ENCODE measurements around the gene MNT.
A peak's percentile ranks its signal among the peaks of the same experiment; 100 is the strongest.
"Not testable (repeated sequence)": the region's sequence is repeated elsewhere in the genome, so short reads cannot be mapped to it uniquely, and the experiment has no call there.

The MNT gene, protein sequence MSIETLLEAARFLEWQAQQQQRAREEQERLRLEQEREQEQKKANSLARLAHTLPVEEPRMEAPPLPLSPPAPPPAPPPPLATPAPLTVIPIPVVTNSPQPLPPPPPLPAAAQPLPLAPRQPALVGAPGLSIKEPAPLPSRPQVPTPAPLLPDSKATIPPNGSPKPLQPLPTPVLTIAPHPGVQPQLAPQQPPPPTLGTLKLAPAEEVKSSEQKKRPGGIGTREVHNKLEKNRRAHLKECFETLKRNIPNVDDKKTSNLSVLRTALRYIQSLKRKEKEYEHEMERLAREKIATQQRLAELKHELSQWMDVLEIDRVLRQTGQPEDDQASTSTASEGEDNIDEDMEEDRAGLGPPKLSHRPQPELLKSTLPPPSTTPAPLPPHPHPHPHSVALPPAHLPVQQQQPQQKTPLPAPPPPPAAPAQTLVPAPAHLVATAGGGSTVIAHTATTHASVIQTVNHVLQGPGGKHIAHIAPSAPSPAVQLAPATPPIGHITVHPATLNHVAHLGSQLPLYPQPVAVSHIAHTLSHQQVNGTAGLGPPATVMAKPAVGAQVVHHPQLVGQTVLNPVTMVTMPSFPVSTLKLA

DNA sequence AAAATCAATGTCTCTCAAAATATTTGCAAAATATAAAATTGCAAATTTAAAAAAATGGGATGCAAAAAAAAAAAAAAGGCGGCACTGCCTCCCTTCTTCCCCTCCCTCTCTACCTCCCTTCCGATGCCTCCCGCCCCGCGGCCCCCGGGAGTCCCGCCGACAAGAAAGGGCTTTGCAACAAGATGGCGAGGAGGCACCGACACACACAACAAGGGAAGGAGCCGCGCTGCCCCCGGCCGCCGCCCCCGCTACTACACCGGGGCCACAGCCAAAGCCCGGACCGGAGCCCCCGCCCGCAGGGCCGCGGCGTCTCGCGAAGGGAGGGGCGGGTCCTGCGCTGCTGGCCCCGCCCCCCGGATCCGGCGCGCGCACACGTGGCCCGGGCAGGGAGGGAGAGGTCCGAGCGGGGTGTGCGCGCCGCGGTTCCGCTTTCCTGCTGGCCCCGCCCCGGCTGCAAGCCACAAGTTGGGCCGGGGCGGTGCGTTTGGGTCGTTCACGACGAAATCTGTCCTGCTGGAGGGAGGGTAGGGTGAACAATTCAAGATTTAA, at the start of gene MNT:
TSS of gene MNT (minus strand) at position 184 of the 549 bp plus-strand sequence. CDS start 348 bp downstream, outside the sequence.
- H3K9me3 Mint-ChIP-seq, result no peaks in the 10 kb centered on the region
- no peaks in the 10 kb centered on the region for H3K36me3 Mint-ChIP-seq (ENCODE audit: low read depth)
- peak within 1 kb of the TSS; percentile 97 for H3K27ac Mint-ChIP-seq
- ATAC-seq, result peak; percentile 27
- no peaks in the 10 kb centered on the region for H3K27me3 Mint-ChIP-seq
- DNase-seq, result peak; percentile 94
- peak within 1 kb of the TSS; percentile 96 for H3K4me3 Mint-ChIP-seq
- H3K4me1 Mint-ChIP-seq, result peaks cover 57% of the 10 kb centered on the region

DNA sequence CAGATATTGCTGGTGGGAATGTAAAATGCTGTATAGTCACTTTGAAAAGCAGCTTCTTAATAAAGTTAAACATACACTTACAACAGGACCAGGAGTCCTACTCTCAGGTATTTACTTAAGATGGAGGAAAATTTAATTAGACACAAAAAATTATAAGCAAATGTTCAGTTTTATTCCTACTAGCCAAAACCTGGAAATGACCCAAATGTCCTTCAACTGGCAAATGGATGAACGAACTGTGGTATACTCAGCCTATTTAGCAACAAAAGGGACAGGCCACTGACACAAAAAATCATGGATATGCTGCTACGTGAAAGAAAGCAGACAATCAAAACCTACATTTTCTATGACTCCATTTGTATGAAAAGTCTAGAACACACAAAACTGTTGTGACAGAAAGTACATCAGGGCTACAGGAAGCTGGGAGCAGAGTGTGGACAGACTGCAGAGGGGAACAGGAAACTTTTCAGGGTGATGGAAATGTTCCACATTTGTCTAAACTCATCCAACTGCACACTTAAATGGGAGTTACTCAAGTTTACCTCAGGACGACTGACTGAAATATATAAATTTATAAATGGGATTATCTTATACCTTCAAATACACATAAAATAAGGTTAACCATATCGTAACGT, 49.3 kb upstream of the MNT start:
- Mint-ChIP-seq H3K27ac (no peak overlapping the region), H3K9me3 (no peaks in the 10 kb centered on the region), H3K4me1 (peaks cover 12% of the 10 kb centered on the region), H3K36me3 (ENCODE audit: low read depth) (peaks cover 17% of the 10 kb centered on the region), H3K4me3 (no peak overlapping the region), H3K27me3 (no peaks in the 10 kb centered on the region)
- no peak for ATAC-seq
- no peak for DNase-seq

DNA sequence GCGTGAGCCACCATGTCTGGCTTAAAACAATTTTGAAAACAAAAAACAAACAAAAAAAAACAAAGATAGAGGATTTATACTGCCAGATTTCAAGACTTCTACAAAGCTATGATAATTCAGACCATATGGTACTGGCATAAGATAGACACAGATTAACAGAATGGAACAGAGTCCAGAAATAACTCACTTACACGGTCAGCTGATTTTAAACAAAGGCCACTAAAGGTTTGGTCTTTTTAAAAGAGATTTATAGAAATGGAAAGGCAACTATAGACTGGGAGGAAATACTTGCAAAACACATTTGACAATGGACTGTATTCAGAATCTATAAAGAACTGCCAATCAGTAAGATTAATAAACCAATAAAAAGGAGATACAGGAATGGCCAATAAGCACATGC, 48.6 kb upstream of the MNT start:
- Mint-ChIP-seq H3K4me3 (no peak overlapping the region), H3K9me3 (no peaks in the 10 kb centered on the region), H3K36me3 (ENCODE audit: low read depth) (peaks cover 20% of the 10 kb centered on the region), H3K27me3 (no peaks in the 10 kb centered on the region), H3K4me1 (peaks cover 12% of the 10 kb centered on the region), H3K27ac (no peak overlapping the region)
- ATAC-seq, result no peak
- no peak for DNase-seq

DNA sequence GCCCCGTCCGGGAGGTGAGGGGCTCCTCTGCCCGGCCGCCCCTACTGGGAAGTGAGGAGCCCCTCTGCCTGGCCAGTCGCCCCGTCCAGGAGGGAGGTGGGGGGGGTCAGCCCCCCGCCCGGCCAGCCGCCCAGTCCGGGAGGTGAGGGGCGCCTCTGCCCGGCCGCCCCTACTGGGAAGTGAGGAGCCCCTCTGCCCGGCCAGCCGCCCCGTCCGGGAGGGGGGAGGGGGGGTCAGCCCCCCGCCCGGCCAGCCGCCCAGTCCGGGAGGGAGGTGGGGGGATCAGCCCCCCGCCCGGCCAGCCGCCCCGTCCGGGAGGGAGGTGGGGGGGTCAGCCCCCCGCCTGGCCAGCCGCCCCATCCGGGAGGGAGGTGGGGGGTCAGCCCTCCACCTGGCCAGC, 46.6 kb upstream of the MNT start:
- H3K9me3 Mint-ChIP-seq, H3K4me1 Mint-ChIP-seq, H3K27ac Mint-ChIP-seq, H3K4me3 Mint-ChIP-seq, ATAC-seq, H3K27me3 Mint-ChIP-seq, DNase-seq: not testable (repeated sequence)
- peaks cover 17% of the 10 kb centered on the region for H3K36me3 Mint-ChIP-seq (ENCODE audit: low read depth)

DNA sequence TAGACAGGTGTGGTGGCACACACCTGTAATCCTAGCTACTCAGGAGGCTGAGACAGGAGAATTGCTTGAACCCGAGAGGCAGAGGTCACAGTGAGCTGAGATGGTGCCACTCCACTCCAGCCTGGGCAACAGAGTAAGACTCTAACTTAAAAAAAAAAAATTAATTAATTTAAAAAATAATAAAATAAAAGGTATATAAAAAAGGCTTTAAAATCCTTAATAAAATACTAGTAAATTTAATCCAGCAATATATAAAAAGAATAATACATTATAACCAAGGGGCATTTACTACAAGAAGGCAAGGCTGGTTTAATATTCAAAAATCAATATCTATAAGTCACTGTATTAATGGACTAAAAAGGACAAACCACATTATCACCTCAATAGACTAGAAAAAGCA, 44.8 kb upstream of the MNT start:
- H3K36me3 Mint-ChIP-seq (ENCODE audit: low read depth), result peaks cover 23% of the 10 kb centered on the region
- no peak for ATAC-seq

DNA sequence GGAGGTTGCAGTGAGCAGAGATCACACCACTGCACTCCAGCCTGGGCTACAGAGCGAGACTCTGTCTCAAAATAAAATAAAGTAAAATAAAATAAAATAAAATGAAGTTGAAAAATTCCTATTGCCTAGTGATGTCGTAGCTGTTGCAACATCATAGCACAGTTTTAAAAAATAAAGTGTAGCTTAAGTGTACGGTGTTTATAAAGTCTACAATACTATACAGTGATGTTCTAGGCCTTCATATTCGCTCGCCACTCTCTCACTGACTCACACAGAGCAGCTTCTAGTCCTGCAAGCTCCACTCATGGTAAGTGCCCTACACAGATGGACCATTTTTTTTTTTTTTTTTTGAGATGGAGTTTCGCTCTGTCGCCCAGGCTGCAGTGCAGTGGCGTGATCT, 43.5 kb upstream of the MNT start:
- DNase-seq, result no peak
- H3K4me1 Mint-ChIP-seq, result no peaks in the 10 kb centered on the region
- no peak overlapping the region for H3K4me3 Mint-ChIP-seq
- H3K27me3 Mint-ChIP-seq, result no peaks in the 10 kb centered on the region
- H3K27ac Mint-ChIP-seq, result no peak overlapping the region
- no peaks in the 10 kb centered on the region for H3K9me3 Mint-ChIP-seq
- no peak for ATAC-seq
- peaks cover 24% of the 10 kb centered on the region for H3K36me3 Mint-ChIP-seq (ENCODE audit: low read depth)

More for the DNA sequence above, 44.8 kb upstream of the MNT start:
- H3K4me1 Mint-ChIP-seq, result no peaks in the 10 kb centered on the region
- no peaks in the 10 kb centered on the region for H3K27me3 Mint-ChIP-seq
- no peak overlapping the region for H3K27ac Mint-ChIP-seq
- no peak for DNase-seq
- H3K9me3 Mint-ChIP-seq, result no peaks in the 10 kb centered on the region
- no peak overlapping the region for H3K4me3 Mint-ChIP-seq

DNA sequence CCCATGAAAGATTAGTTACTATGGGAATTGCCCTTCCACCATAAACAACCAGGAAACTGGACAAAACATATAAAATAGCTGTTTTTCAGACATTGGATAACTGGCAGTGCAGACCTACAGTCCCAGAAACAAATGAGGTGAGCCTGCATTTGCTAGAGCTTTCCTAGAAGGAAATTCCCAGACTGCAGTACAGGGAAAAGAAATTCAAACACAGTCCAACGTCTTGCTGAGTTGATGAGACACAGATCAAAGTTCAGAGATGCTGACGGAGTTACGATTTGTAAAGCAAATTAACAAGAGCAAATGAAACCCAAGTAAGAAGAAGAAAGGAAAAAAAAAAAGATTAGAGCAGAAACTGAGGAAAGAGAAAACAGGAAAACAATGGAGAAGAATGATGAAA, 41.3 kb upstream of the MNT start:
- Mint-ChIP-seq H3K9me3 (no peaks in the 10 kb centered on the region), H3K4me3 (no peak overlapping the region), H3K27me3 (no peaks in the 10 kb centered on the region), H3K4me1 (no peaks in the 10 kb centered on the region), H3K36me3 (ENCODE audit: low read depth) (peaks cover 36% of the 10 kb centered on the region), H3K27ac (no peak overlapping the region)
- ATAC-seq (no peak), DNase-seq (no peak)

DNA sequence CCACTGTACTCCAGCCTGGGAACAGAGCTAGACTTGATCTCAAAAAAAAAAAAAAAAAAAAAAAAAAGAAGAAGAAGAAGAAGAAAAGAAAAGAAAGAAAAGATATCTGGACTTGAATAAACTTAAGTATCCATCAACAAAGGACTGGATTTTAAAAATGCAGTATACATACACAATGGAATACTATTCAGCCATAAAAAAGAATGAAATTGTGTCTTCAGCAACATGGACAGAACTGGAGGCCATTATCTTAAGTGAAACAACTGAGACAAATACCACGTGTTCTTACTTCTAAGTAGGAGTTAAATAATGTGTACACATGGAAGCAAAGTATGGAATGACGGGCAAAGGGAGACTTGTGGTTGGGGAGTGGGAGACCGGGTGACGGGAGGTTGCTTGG, 40.1 kb upstream of the MNT start:
- H3K27me3 Mint-ChIP-seq, result no peaks in the 10 kb centered on the region
- H3K4me1 Mint-ChIP-seq, result no peaks in the 10 kb centered on the region
- no peak for ATAC-seq
- no peak overlapping the region for H3K4me3 Mint-ChIP-seq
- peaks cover 36% of the 10 kb centered on the region for H3K36me3 Mint-ChIP-seq (ENCODE audit: low read depth)
- H3K27ac Mint-ChIP-seq, result no peak overlapping the region
- DNase-seq, result no peak
- H3K9me3 Mint-ChIP-seq, result no peaks in the 10 kb centered on the region

DNA sequence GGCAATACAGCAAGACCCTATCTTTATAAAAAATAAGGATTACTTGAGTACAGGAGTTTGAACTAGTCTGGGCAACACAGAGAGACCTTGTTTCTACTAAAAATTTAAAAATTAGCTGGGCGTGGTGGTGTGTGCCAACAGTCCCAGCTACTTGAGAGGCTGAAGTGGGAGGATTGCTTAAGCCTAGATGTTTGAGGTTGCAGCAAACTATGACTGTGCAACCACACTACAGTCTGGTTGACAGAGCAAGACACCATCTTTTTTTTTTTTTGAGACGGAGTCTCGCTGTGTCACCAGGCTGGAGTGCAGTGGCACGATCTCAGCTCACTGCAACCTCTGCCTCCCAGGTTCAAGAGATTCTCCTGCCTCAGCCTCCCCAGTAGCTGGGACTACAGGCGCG, 39.1 kb upstream of the MNT start:
- not testable (repeated sequence) for H3K4me1 Mint-ChIP-seq, H3K9me3 Mint-ChIP-seq, H3K27me3 Mint-ChIP-seq, H3K4me3 Mint-ChIP-seq, ATAC-seq, H3K27ac Mint-ChIP-seq, DNase-seq
- peaks cover 32% of the 10 kb centered on the region for H3K36me3 Mint-ChIP-seq (ENCODE audit: low read depth)

DNA sequence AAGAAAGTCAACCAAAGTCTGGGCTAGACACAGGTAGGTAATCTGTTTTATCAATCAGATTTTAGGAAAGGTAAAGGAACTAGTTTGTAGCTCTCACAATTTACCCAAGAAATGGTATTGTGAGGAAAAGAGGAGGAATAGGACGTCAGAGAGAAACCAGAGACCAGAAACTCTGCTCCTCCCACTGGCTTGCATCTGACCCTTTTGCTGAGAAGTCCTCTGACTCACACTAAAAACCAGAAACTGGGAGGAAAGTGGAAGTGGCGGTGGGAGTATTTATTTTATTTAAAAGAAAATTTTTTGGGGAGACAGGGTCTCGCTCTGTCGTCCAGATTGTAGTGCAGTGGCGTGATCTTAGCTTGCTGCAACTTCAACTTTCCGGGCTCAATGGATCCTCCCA, 38.0 kb upstream of the MNT start:
- H3K4me3 Mint-ChIP-seq, result no peak overlapping the region
- no peak for DNase-seq
- no peak overlapping the region for H3K27ac Mint-ChIP-seq
- H3K4me1 Mint-ChIP-seq, result no peaks in the 10 kb centered on the region
- no peak for ATAC-seq
- H3K36me3 Mint-ChIP-seq (ENCODE audit: low read depth), result peaks cover 35% of the 10 kb centered on the region
- H3K9me3 Mint-ChIP-seq, result no peaks in the 10 kb centered on the region
- H3K27me3 Mint-ChIP-seq, result no peaks in the 10 kb centered on the region

DNA sequence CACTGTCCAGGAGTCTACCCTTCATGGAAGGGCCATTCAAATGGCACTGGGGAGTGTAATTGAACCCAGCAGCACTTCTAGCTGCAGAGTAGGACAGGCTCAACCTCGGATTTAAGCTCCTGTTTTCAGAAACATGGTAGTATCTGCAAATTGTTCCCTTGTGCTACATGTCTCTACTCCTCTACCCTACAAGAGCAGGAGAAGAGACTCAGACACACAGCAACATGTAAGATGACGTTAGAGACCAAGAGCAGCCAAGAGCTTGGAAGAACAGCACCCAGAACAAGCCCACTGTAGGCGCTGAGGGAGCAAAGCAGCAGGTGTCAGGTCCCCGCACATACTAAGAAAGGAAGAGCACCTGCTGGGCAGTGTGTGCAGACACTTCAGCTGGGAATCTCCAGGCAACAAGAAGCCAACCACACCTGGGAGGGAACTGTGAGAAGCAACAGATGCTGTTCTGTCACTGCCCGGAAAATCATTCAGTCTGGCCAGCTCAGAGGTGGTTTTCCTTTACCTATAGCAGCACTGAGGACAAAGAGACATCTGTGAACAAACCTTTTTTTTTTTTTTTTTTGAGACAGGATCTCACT, 35.6 kb upstream of the MNT start:
- Mint-ChIP-seq H3K9me3 (no peaks in the 10 kb centered on the region), H3K27ac (no peak overlapping the region), H3K36me3 (ENCODE audit: low read depth) (peaks cover 38% of the 10 kb centered on the region), H3K4me1 (no peaks in the 10 kb centered on the region), H3K27me3 (no peaks in the 10 kb centered on the region), H3K4me3 (no peak overlapping the region)
- no peak for ATAC-seq
- no peak for DNase-seq

DNA sequence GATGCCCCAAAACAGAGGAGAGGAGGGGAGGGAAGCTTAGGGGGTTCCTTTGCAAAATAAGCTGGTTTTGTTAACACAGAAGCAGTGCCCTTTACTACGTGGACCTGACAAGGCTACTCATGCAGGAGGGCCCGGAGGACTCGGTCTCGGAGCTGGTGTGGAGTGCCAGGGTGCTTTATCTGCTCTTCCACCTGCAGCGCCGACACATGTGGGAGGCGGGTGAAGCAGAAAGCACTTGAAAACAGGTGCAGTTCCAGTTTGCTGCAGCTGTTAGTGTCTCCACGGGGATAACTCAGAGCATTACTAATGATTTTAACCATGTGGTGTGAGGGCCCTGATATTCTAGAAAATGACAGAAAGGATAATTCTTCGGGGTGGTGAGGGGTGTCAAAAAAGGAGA, 35.0 kb upstream of the MNT start:
- Mint-ChIP-seq H3K9me3 (no peaks in the 10 kb centered on the region), H3K27me3 (no peaks in the 10 kb centered on the region), H3K36me3 (ENCODE audit: low read depth) (peaks cover 33% of the 10 kb centered on the region), H3K4me3 (no peak overlapping the region), H3K27ac (no peak overlapping the region), H3K4me1 (no peaks in the 10 kb centered on the region)
- DNase-seq, result no peak
- no peak for ATAC-seq

DNA sequence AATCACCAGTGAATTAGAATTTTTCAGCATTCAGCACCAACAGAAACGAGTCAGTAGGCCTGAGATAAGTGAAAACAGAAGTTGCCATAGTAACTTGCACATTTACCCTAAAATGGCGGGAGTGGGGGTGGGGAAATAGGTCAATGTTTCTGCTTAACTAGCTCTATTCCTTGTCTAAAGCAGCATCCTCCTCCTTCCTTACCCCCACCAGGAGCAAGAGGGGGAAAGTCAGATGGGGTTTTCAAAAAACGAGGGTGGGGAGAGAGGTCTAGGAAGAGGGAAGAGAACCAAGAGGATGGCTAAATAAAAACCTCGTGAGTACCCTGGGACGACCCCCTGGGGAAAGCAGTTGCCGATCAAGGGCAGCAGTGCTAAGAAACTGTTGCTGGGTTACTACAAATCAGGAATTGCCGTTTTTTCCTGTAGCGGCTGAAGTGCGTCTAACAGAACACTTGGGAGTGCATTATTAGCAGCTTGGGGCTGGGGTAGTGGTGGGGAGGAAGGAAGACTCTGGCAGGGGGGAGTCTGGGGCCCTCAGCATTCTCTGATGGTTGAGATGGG, 34.4 kb upstream of the MNT start:
- peaks cover 31% of the 10 kb centered on the region for H3K36me3 Mint-ChIP-seq (ENCODE audit: low read depth)
- DNase-seq (no peak), ATAC-seq (no peak)
- H3K9me3 Mint-ChIP-seq, result no peaks in the 10 kb centered on the region
- H3K4me3 Mint-ChIP-seq, result no peak overlapping the region
- no peak overlapping the region for H3K27ac Mint-ChIP-seq
- H3K4me1 Mint-ChIP-seq, result no peaks in the 10 kb centered on the region
- no peaks in the 10 kb centered on the region for H3K27me3 Mint-ChIP-seq

DNA sequence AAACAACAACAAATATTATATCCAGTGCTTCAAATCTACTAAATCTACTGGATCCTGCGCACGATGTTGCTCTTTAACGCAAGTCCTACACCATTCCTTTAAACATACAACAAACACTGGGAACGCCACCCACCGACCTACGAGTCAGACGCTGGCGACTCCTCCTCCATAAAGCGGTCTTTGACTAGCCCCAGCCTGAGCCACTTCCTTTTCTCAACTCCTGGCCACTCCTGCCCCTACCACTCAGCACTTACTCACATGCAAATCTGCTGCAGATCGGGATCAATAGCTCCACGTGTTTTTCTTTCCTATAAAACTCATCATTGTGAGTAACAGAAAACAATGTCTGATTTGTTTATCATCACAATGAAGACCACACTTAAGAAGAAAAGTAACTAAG, 32.8 kb upstream of the MNT start:
- H3K27me3 Mint-ChIP-seq, result no peaks in the 10 kb centered on the region
- ATAC-seq (no peak), DNase-seq (no peak)
- H3K4me1 Mint-ChIP-seq, result no peaks in the 10 kb centered on the region
- no peak overlapping the region for H3K4me3 Mint-ChIP-seq
- no peak overlapping the region for H3K27ac Mint-ChIP-seq
- H3K36me3 Mint-ChIP-seq (ENCODE audit: low read depth), result peaks cover 25% of the 10 kb centered on the region
- H3K9me3 Mint-ChIP-seq, result no peaks in the 10 kb centered on the region
